Calu3 (cell line): Measurements from ENCODE around the gene TIRAP. TPM values are rescaled to one million over a fixed set of nuclear protein-coding genes. Genes with fewer than 3 reads are reported as not detected.
A peak's percentile ranks its signal among the peaks of the same experiment; 100 is the strongest.

Experiments used
- BruUV-seq: library from RNA; stranded (reverse); fragments of 400-500 nt; replicated peaks from 2 replicates; lab custom pipeline; 2021; lab: Mats Ljungman, UMichigan
- CTCF ChIA-PET: fragments of 300-600 bp; sonication (Branson Sonifier 250); formaldehyde crosslinking; loops from one replicate; lab custom pipeline; 2022; ENCODE audit warnings: antibody characterized with exemption; lab: Charles Lee
- DNase-seq: peaks from one replicate; pipeline ENCODE4 v3.0.0; 2022
- H3K27ac Mint-ChIP-seq: one replicate; pipeline ENCODE4 v1.8.0; 2022; ENCODE audit warnings: mixed read lengths; ENCODE audit not compliant: unreplicated experiment
- H3K27me3 Mint-ChIP-seq: one replicate; pipeline ENCODE4 v1.8.0; 2022; ENCODE audit warnings: mixed read lengths; ENCODE audit not compliant: unreplicated experiment
- H3K36me3 Mint-ChIP-seq: one replicate; pipeline ENCODE4 v1.8.0; 2022; ENCODE audit warnings: mild to moderate bottlenecking, moderate library complexity, mixed read lengths; ENCODE audit not compliant: insufficient read depth, unreplicated experiment
- H3K4me1 Mint-ChIP-seq: one replicate; pipeline ENCODE4 v1.8.0; 2022; ENCODE audit warnings: mild to moderate bottlenecking, low read depth, mixed read lengths; ENCODE audit not compliant: unreplicated experiment
- H3K4me3 Mint-ChIP-seq: one replicate; pipeline ENCODE4 v1.8.0; 2022; ENCODE audit warnings: mild to moderate bottlenecking, low read depth, moderate library complexity, mixed read lengths; ENCODE audit not compliant: unreplicated experiment
- H3K9me3 Mint-ChIP-seq: one replicate; pipeline ENCODE4 v1.8.0; 2022; ENCODE audit warnings: low read depth, mixed read lengths; ENCODE audit not compliant: unreplicated experiment
- intact Hi-C: fragments of 100-400 bp; cut with micrococcal nuclease; formaldehyde crosslinking; loops from one replicate; pipeline ENCODE4 v1.10.0; 2022; ENCODE audit not compliant: unreplicated experiment
- total RNA-seq: library from RNA; stranded (reverse); gene quantifications from 2 replicates; pipeline ENCODE4 v1.2.3, GENCODE V29; 2022
- TF ChIP-seq, protein P1 (sequence below): fragments of 200-600 bp; IDR thresholded peaks from one replicate; pipeline ENCODE4 v1.8.0; 2022; ENCODE audit warnings: antibody characterized with exemption; ENCODE audit not compliant: unreplicated experiment

The TIRAP gene
- total RNA-seq, 1 experiment from 2014 or later = 8.1 TPM

DNA sequence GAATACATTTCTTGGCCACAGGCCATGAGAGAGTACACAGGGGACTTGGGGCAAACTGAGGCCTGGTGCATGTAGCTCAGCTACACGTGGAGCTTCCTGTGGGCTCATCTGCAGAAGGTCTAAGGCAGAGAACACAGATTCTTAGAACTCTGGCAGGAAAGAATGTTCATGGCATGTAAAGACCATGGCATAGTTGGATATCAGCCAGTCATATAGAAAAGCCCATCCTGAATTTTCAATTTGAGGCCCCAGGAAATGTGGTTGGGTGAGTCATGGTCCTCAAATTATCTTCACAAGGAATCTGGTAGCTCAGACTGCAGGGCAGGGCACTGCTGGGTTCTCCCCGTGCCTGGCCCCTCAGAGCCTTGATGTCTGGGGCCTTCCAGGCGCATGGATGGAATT is 58.9 kb downstream of the TIRAP start:
- CTCF ChIA-PET = interaction anchor here (0.5 kb wide), 2 partner anchors 14 to 1571 kb away, joined by 3 read pairs; partner anchors contain the start of gene ST3GAL4
- no peak overlapping the region for H3K4me3 Mint-ChIP-seq
- no TSS peak for BruUV-seq
- TF ChIP-seq, protein P1, sequence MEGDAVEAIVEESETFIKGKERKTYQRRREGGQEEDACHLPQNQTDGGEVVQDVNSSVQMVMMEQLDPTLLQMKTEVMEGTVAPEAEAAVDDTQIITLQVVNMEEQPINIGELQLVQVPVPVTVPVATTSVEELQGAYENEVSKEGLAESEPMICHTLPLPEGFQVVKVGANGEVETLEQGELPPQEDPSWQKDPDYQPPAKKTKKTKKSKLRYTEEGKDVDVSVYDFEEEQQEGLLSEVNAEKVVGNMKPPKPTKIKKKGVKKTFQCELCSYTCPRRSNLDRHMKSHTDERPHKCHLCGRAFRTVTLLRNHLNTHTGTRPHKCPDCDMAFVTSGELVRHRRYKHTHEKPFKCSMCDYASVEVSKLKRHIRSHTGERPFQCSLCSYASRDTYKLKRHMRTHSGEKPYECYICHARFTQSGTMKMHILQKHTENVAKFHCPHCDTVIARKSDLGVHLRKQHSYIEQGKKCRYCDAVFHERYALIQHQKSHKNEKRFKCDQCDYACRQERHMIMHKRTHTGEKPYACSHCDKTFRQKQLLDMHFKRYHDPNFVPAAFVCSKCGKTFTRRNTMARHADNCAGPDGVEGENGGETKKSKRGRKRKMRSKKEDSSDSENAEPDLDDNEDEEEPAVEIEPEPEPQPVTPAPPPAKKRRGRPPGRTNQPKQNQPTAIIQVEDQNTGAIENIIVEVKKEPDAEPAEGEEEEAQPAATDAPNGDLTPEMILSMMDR = no peak
- H3K4me1 Mint-ChIP-seq = peaks cover 50% of the 10 kb centered on the region
- intact Hi-C loops = no loop called here
- peak overlapping the region; percentile 72 for H3K27ac Mint-ChIP-seq
- no peak for DNase-seq
- H3K27me3 Mint-ChIP-seq = no peaks in the 10 kb centered on the region
- peaks cover 57% of the 10 kb centered on the region for H3K36me3 Mint-ChIP-seq
- H3K9me3 Mint-ChIP-seq = no peaks in the 10 kb centered on the region

DNA sequence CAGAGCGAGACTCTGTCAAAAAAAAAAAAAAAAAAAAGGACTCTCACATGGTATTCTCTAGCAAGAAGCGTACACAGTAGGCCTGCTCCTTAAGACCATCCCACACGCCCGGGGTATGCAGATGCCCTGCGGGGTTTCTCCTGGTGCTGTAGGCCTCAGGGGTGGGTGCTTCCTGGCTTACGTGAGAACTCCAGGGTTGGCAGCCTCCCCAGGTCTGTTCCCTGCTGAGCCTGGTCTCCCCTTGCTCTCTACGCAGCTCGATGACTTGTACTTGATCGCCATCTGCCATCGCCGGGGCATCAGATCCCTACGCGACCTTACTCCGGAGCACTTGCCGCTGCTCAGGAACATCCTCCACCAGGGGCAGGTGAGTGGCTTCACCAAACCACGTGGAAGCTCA is 60.2 kb downstream of the TIRAP start:
- no peak overlapping the region for H3K4me3 Mint-ChIP-seq

More for the DNA sequence above, 60.2 kb downstream of the TIRAP start:
- H3K27ac Mint-ChIP-seq = no peak overlapping the region
- CTCF ChIA-PET = no interaction called here
- H3K4me1 Mint-ChIP-seq = peaks cover 50% of the 10 kb centered on the region
- no peaks in the 10 kb centered on the region for H3K9me3 Mint-ChIP-seq
- peaks cover 64% of the 10 kb centered on the region for H3K36me3 Mint-ChIP-seq
- no peaks in the 10 kb centered on the region for H3K27me3 Mint-ChIP-seq
- no TSS peak for BruUV-seq
- TF ChIP-seq, protein P1 = no peak
- intact Hi-C loops = no loop called here
- no peak for DNase-seq

Other genes starting within 250 kb of the TIRAP start
- gene CDON, start 220.2 kb upstream of the TIRAP start, total RNA-seq = 10.6 and 14.8 TPM in 2 replicates
- gene RPUSD4, start 71.4 kb upstream of the TIRAP start, total RNA-seq = 19.0 and 21.5 TPM in 2 replicates
- gene FAM118B, start 71.3 kb upstream of the TIRAP start, total RNA-seq = 15.7 and 15.8 TPM in 2 replicates
- gene SRPRA, start 14.2 kb upstream of the TIRAP start, total RNA-seq = 64.6 and 66.4 TPM in 2 replicates
- gene FOXRED1, start 13.9 kb upstream of the TIRAP start, total RNA-seq = 34.9 and 40.1 TPM in 2 replicates
- gene DCPS, start 21.0 kb downstream of the TIRAP start, total RNA-seq = 30.5 and 33.2 TPM in 2 replicates
- gene ST3GAL4, start 72.6 kb downstream of the TIRAP start, total RNA-seq = 22.1 and 27.9 TPM in 2 replicates